ENCODE results near the gene IRF2. TPM values are rescaled to one million over a fixed set of nuclear protein-coding genes. Genes with fewer than 3 reads are reported as not detected.

The IRF2 gene
- polyA plus RNA-seq, 2 of the 4 experiments (the other 2 are of a cell fraction), result 11.0 to 23.5 TPM

- POLR2A ChIA-PET, result no interaction called here
Measured at GRCh38 chr4:184362396-184362795, 112.0 kb downstream of the IRF2 start.

GRCh38 chr4:184361443-184361842 lies 112.9 kb downstream of the IRF2 start:
- no peak for ATAC-seq
- no peak for DNase-seq (ENCODE audit: low read depth in 1 of 2, low spot score in 1 of 2)
- Histone ChIP-seq H3K4me2 (no peak overlapping the region), H3K4me3 (no peak overlapping the region), H3K9me3 (no peaks in the 10 kb centered on the region), H3K27ac (no peak overlapping the region), H3K4me1 (no peaks in the 10 kb centered on the region)
- POLR2A ChIA-PET, result no interaction called here
- FAIRE-seq, result no peak
- WGBS (ENCODE audit: missing lambda C conversion rate), result 92% methylated on average over 3 of the region's 3 CpGs
- CTCF ChIA-PET, result no interaction called here
- TF ChIP-seq E2F6 (IDR thresholded peaks at IDR 0.05; ENCODE audit: borderline replicate concordance, low read depth) (no peak), NPAS2 (CRISPR knock-in tag; IDR thresholded peaks at IDR 0.05; ENCODE audit: borderline replicate concordance) (no peak), CEBPB (IDR thresholded peaks at IDR 0.05) (no peak), EP300 (IDR thresholded peaks at IDR 0.05) (no peak), ZFP36 (IDR thresholded peaks at IDR 0.05; ENCODE audit: borderline replicate concordance, partially characterized antibody) (no peak), ATOH8 (CRISPR knock-in tag; IDR thresholded peaks at IDR 0.05; ENCODE audit: low read depth) (no peak), ZNF302 (CRISPR knock-in tag; IDR thresholded peaks at IDR 0.05) (no peak), TP53 (CRISPR knock-in tag; IDR thresholded peaks at IDR 0.05) (no peak)

More at GRCh38 chr4:184362396-184362795, 112.0 kb downstream of the IRF2 start:
- H3K4me1 ChIP-seq, result no peaks in the 10 kb centered on the region
- H3K9me3 ChIP-seq, result no peaks in the 10 kb centered on the region
- FAIRE-seq (no peak), DNase-seq (ENCODE audit: low read depth in 1 of 2, low spot score in 1 of 2) (no peak), ATAC-seq (no peak)
- H3K4me2 ChIP-seq, result no peak overlapping the region
- 68% methylated on average over 4 of the region's 4 CpGs for WGBS (ENCODE audit: missing lambda C conversion rate)
- H3K27ac ChIP-seq, result no peak overlapping the region
- CTCF ChIA-PET, result interaction anchor here (0.8 to 1.5 kb wide), 2 partner anchors 31 to 99 kb away, joined by 3 to 7 read pairs; no protein-coding TSS in a partner anchor
- no peak for TF ChIP-seq ZSCAN20 (CRISPR knock-in tag; IDR thresholded peaks at IDR 0.05)
- no peak for TF ChIP-seq CHD4 (IDR thresholded peaks at IDR 0.05; ENCODE audit: borderline replicate concordance)
- TF ChIP-seq EHF (CRISPR knock-in tag; IDR thresholded peaks at IDR 0.05), result no peak
- TF ChIP-seq CTCF (IDR thresholded peaks at IDR 0.05), result no peak
- no peak for TF ChIP-seq RNF2 (IDR thresholded peaks at IDR 0.05; ENCODE audit: borderline replicate concordance, low read depth)
- TF ChIP-seq HES2 (IDR thresholded peaks at IDR 0.05), result no peak
- no peak for TF ChIP-seq POLR2A (IDR thresholded peaks at IDR 0.05; ENCODE audit: low read length)
- TF ChIP-seq HDAC2 (IDR thresholded peaks at IDR 0.05), result no peak
- TF ChIP-seq BCL3 (IDR thresholded peaks at IDR 0.05), result no peak
- no peak for TF ChIP-seq CBX8 (IDR thresholded peaks at IDR 0.05)
- TF ChIP-seq ZC3H11A (IDR thresholded peaks at IDR 0.05), result no peak
- no peak for TF ChIP-seq HMGXB4 (CRISPR knock-in tag; IDR thresholded peaks at IDR 0.05; ENCODE audit: borderline replicate concordance)
- TF ChIP-seq GATA3 (IDR thresholded peaks at IDR 0.05; ENCODE audit: borderline replicate concordance), result no peak
- TF ChIP-seq E2F6 (IDR thresholded peaks at IDR 0.05; ENCODE audit: borderline replicate concordance, low read depth), result no peak
- TF ChIP-seq RCOR1 (IDR thresholded peaks at IDR 0.05; ENCODE audit: low read depth, low read length), result no peak
- no peak for TF ChIP-seq TP53 (CRISPR knock-in tag; IDR thresholded peaks at IDR 0.05)
- no peak for TF ChIP-seq POLR2AphosphoS2 (conservative IDR thresholded peaks at IDR 0.05; ENCODE audit: low read length)
- H3K4me3 ChIP-seq, result no peak overlapping the region
